K562 (cell line): ENCODE data around the gene CTAG2. TPM values are rescaled to one million over a fixed set of nuclear protein-coding genes. Genes with fewer than 3 reads are reported as not detected.
"Not testable (repeated sequence)": the region's sequence is repeated elsewhere in the genome, so short reads cannot be mapped to it uniquely, and the experiment has no call there.

ENCODE experiments used
- ATAC-seq: fragments of 200-7000 bp; cut with Tn5 transposase; 3 replicates; pipeline ENCODE4 v1.9.1; 2020; ENCODE audit warnings: moderate library complexity
- BruUV-seq: library from RNA; stranded (reverse); fragments of 400-500 nt; replicated peaks from 2 replicates; lab custom pipeline; 2021; lab: Mats Ljungman, UMichigan
- CTCF ChIA-PET: fragments of 300-600 bp; formaldehyde crosslinking; extraction: SDS; loops from one replicate; lab custom pipeline; 2021; ENCODE audit warnings: low intra/inter-chr PET ratio; lab: Yijun Ruan, JAX
- POLR2A ChIA-PET: fragments of 300-600, 350-650 bp; sonication (Branson Sonifier 250); formaldehyde crosslinking; extraction: SDS; loops from one replicate; lab custom pipeline; 2021; ENCODE audit warnings: antibody characterized with exemption, inconsistent platforms; lab: Yijun Ruan, JAX
- DNase-seq, 4 experiments: peaks; one replicate each; pipeline versions ENCODE4 v3.0.0 to v3.0.0-alpha.2; 2011 to 2018; ENCODE audit warnings: low spot score in 3 of 4, mixed read lengths in 3 of 4; ENCODE audit errors: extremely low read depth in 1 of 4
- FAIRE-seq: peaks from 2 replicates; lab custom pipeline; 2011; peaks lifted over from hg19 to GRCh38; lab: Jason Lieb, UNC
- H2AFZ ChIP-seq: 2 replicates; pipeline ENCODE4 v1.6.0; 2011; ENCODE audit warnings: low read depth, low read length, control low read depth, inconsistent platforms
- H3K27ac ChIP-seq: fragments of 200-600 bp; 3 replicates; pipeline ENCODE4 v1.8.0; 2011; ENCODE audit warnings: low read depth, mild to moderate bottlenecking, control low read depth, inconsistent platforms, low read length, moderate library complexity, mixed read lengths; ENCODE audit errors: extremely low read depth
- H3K27me3 ChIP-seq, 2 experiments: fragments of 300-600 bp in 1 of 2; 2 replicates in 1 of 2; 3 replicates in 1 of 2; pipeline versions ENCODE4 v1.6.0 to v1.8.0; 2011; ENCODE audit warnings: inconsistent platforms in 2 of 2, low read length in 2 of 2, mild to moderate bottlenecking in 1 of 2, mixed read lengths in 1 of 2, moderate library complexity in 1 of 2; ENCODE audit not compliant: control insufficient read depth in 2 of 2, insufficient read depth in 2 of 2
- H3K36me3 ChIP-seq: fragments of 300-600 bp; 3 replicates; pipeline ENCODE4 v1.8.0; 2011; ENCODE audit warnings: mild to moderate bottlenecking, low read length, inconsistent platforms; ENCODE audit not compliant: control insufficient read depth, insufficient read depth
- H3K4me1 ChIP-seq, 2 experiments: fragments of 200-600 bp in 1 of 2; replicated peaks in 1 of 2; 2 replicates in 1 of 2; 3 replicates in 1 of 2; pipeline versions ENCODE4 v1.5.1 to v1.8.0; 2011; ENCODE audit warnings: inconsistent platforms in 2 of 2, low read length in 2 of 2, mild to moderate bottlenecking in 1 of 2, mixed read lengths in 1 of 2, moderate library complexity in 1 of 2; ENCODE audit not compliant: control insufficient read depth in 2 of 2, insufficient read depth in 2 of 2
- H3K4me2 ChIP-seq: 2 replicates; pipeline ENCODE4 v1.6.1; 2011; ENCODE audit warnings: low read length, control low read depth, inconsistent platforms, mixed read lengths; ENCODE audit not compliant: insufficient read depth
- H3K4me3 ChIP-seq: fragments of 200-600 bp; sonication (generic), shearing (Covaris generic); 2 replicates; pipeline ENCODE4 v1.5.1; 2016; ENCODE audit warnings: control low read depth, inconsistent platforms
- H3K79me2 ChIP-seq: fragments of 200-600 bp; 3 replicates; pipeline ENCODE4 v1.8.0; 2011; ENCODE audit warnings: low read length, inconsistent platforms; ENCODE audit not compliant: control insufficient read depth, insufficient read depth
- H3K9ac ChIP-seq, 2 experiments: 2 replicates each; pipeline versions ENCODE4 v1.6.0 to v1.6.1; 2011; ENCODE audit warnings: low read depth in 2 of 2, low read length in 2 of 2, control low read depth in 1 of 2, inconsistent platforms in 1 of 2, mild to moderate bottlenecking in 1 of 2, mixed read lengths in 1 of 2; ENCODE audit not compliant: insufficient read depth in 1 of 2
- H3K9me1 ChIP-seq: one replicate; pipeline ENCODE4 v1.6.0; 2011; ENCODE audit warnings: inconsistent platforms, mild to moderate bottlenecking, low read length, moderate library complexity; ENCODE audit not compliant: control insufficient read depth, insufficient read depth
- H3K9me3 ChIP-seq: replicated peaks from 2 replicates; pipeline ENCODE4 v1.5.1; 2011; ENCODE audit warnings: low read depth, low read length, inconsistent platforms; ENCODE audit not compliant: control insufficient read depth, insufficient read depth
- H4K20me1 ChIP-seq: replicated peaks from 2 replicates; pipeline ENCODE4 v1.6.1; 2011; ENCODE audit warnings: low read length, inconsistent platforms, mixed read lengths; ENCODE audit not compliant: control insufficient read depth, insufficient read depth
- ARID1B ChIP-seq: fragments of 450-650 bp; IDR thresholded peaks from 2 replicates; pipeline ENCODE4 v1.6.1; 2016; ENCODE audit warnings: antibody characterized with exemption, mild to moderate bottlenecking, inconsistent platforms
- CBFA2T2 ChIP-seq: fragments of 450-650 bp; conservative IDR thresholded peaks from 2 replicates; pipeline ENCODE4 v1.6.1; 2017; ENCODE audit warnings: mild to moderate bottlenecking
- CBFA2T3 ChIP-seq: fragments of 450-650 bp; IDR thresholded peaks from 2 replicates; pipeline ENCODE4 v1.6.1; 2017
- NFIC ChIP-seq: fragments of 450-650 bp; IDR thresholded peaks from 2 replicates; pipeline ENCODE4 v1.6.1; 2017; ENCODE audit warnings: mild to moderate bottlenecking, inconsistent platforms
- TAL1 ChIP-seq: fragments of 450-650 bp; IDR thresholded peaks from 2 replicates; pipeline ENCODE4 v1.6.1; 2016; ENCODE audit warnings: mild to moderate bottlenecking
- TCF3 ChIP-seq: sonication (generic); formaldehyde crosslinking; IDR thresholded peaks from 2 replicates; pipeline ENCODE4 v1.4.0; 2020; ENCODE audit warnings: mild to moderate bottlenecking, missing genetic modification reagents
- WGBS: fragments of 100-300 bp; shearing (Covaris generic); methylation state at CpG from one replicate; pipeline ENCODE4 v1.1.6; 2016; ENCODE audit warnings: low coverage, mixed read lengths; ENCODE audit not compliant: insufficient coverage; ENCODE audit errors: missing lambda C conversion rate; 5-methylcytosine and 5-hydroxymethylcytosine counted together
- in situ Hi-C: fragments of 300-500 bp; cut with MboI; formaldehyde crosslinking; loops from 4 replicates; pipeline ENCODE4 v1.15.0; 2018; ENCODE audit warnings: inconsistent platforms, mixed read lengths
- intact Hi-C: fragments of 100-400 bp; cut with micrococcal nuclease; formaldehyde crosslinking; loops from 2 replicates; pipeline ENCODE4 v1.14.2; 2022
- polyA plus RNA-seq, 8 experiments: library from polyadenylated mRNA; depleted of rRNA in 4 of 8; stranded (reverse) in 5 of 8; unstranded in 3 of 8; fragments of >200 nt; fragmentation: Nextera tagmentation in 2 of 8; fragmentation: Illumina TruSeq in 1 of 8; extraction: Ambion mirVana in 2 of 8; extraction: Trizol in 1 of 8; gene quantifications; 2 replicates each; pipeline versions ENCODE4 v1.2.1 to v1.2.3, GENCODE V29; 2011 to 2014; ENCODE audit warnings: inconsistent platforms in 1 of 8, missing spikeins in 1 of 8
- total RNA-seq, 7 experiments: library from RNA; depleted of rRNA in 6 of 7; stranded (reverse); fragments of >200 nt in 6 of 7; fragmentation: Illumina TruSeq in 2 of 7; extraction: Trizol in 2 of 7; gene quantifications; 2 replicates each; pipeline versions ENCODE4 v1.2.1 to v1.2.3, GENCODE V29; 2011 to 2021; ENCODE audit warnings: low replicate concordance in 1 of 7

Gene CTAG2
- total and polyA plus RNA-seq, 9 of the 15 experiments (the other 6 are each of a cell fraction or from before 2014, with no cell fraction given), result 1.7 to 63.0 (median 18.8) TPM

- H3K27ac ChIP-seq, H3K4me1 ChIP-seq, H3K36me3 ChIP-seq, H3K79me2 ChIP-seq, H3K9me1 ChIP-seq, H3K9me3 ChIP-seq, FAIRE-seq, H2AFZ ChIP-seq, H3K9ac ChIP-seq, CTCF ChIA-PET, in situ Hi-C loops, POLR2A ChIA-PET, BruUV-seq, H3K27me3 ChIP-seq, H3K4me2 ChIP-seq, H3K4me3 ChIP-seq, intact Hi-C loops, ATAC-seq, DNase-seq, H4K20me1 ChIP-seq: not testable (repeated sequence)
- 49% methylated on average over 12 of the region's 12 CpGs for WGBS
Observed at GRCh38 chrX:154611146-154611545, 42.2 kb downstream of the CTAG2 start.

- in situ Hi-C loops, POLR2A ChIA-PET, H3K9me1 ChIP-seq, H3K9me3 ChIP-seq, ATAC-seq, H3K9ac ChIP-seq, intact Hi-C loops, H4K20me1 ChIP-seq, DNase-seq, H3K4me3 ChIP-seq, H2AFZ ChIP-seq, BruUV-seq, FAIRE-seq, H3K27ac ChIP-seq, H3K36me3 ChIP-seq, H3K79me2 ChIP-seq, CTCF ChIA-PET, H3K4me1 ChIP-seq: not testable (repeated sequence)
- 0 out of 2 replicates have a peak overlapping the region, but pooled peaks have one; percentile 2 for H3K4me2 ChIP-seq
- 2% methylated on average over 9 of the region's 12 CpGs for WGBS
- TF ChIP-seq CBFA2T3 (peak; percentile 64), TAL1 (peak; percentile 46; the same call in 1 of the 2 replicates), CBFA2T2 (peak; percentile 61), NFIC (0 out of 2 replicates have a peak, but pooled peaks have one; percentile 12), ARID1B (peak; percentile 40), TCF3 (CRISPR knock-in tag) (peak; percentile 63)
- peaks cover 7 to 14% of the 10 kb centered on the region in 2 experiments; a peak in 4 of 5 replicates for H3K27me3 ChIP-seq
Observed at GRCh38 chrX:154608823-154609222, 44.6 kb downstream of the CTAG2 start.

GRCh38 chrX:154607976-154608375 lies 45.4 kb downstream of the CTAG2 start:
- peaks cover 11 to 22% of the 10 kb centered on the region in 2 experiments; a peak in 4 of 5 replicates for H3K27me3 ChIP-seq
- H2AFZ ChIP-seq, CTCF ChIA-PET, H3K9me3 ChIP-seq, H3K27ac ChIP-seq, H3K4me1 ChIP-seq, FAIRE-seq, H4K20me1 ChIP-seq, H3K36me3 ChIP-seq, H3K4me3 ChIP-seq, in situ Hi-C loops, H3K4me2 ChIP-seq, H3K9me1 ChIP-seq, DNase-seq, BruUV-seq, intact Hi-C loops, POLR2A ChIA-PET, H3K79me2 ChIP-seq, ATAC-seq, H3K9ac ChIP-seq: not testable (repeated sequence)
- WGBS, result 39% methylated on average over 9 of the region's 11 CpGs
